HEK293T (cell line): Measurements from ENCODE around the gene PTGES.

Experiments used
- ARNT ChIP-seq: fragments of 450-650 bp; IDR thresholded peaks from 2 replicates; pipeline ENCODE4 v1.6.1; 2017; ENCODE audit warnings: mild to moderate bottlenecking
- BHLHE40 ChIP-seq: fragments of 450-650 bp; IDR thresholded peaks from 2 replicates; pipeline ENCODE4 v1.6.1; 2016; ENCODE audit warnings: mild to moderate bottlenecking, moderate library complexity, borderline replicate concordance
- ELF4 ChIP-seq: fragments of 450-650 bp; IDR thresholded peaks from 2 replicates; pipeline ENCODE4 v1.6.1; 2017; ENCODE audit warnings: antibody characterized with exemption
- FOXA1 ChIP-seq: fragments of 450-650 bp; IDR thresholded peaks from 2 replicates; pipeline ENCODE4 v1.6.1; 2016; ENCODE audit warnings: mild to moderate bottlenecking
- FOXM1 ChIP-seq: fragments of 450-650 bp; IDR thresholded peaks from 2 replicates; pipeline ENCODE4 v1.6.1; 2017; ENCODE audit warnings: mild to moderate bottlenecking, borderline replicate concordance
- L3MBTL2 ChIP-seq: fragments of 450-650 bp; conservative IDR thresholded peaks from 2 replicates; pipeline ENCODE4 v1.6.1; 2016; ENCODE audit warnings: mild to moderate bottlenecking
- NFRKB ChIP-seq: fragments of 450-650 bp; IDR thresholded peaks from 2 replicates; pipeline ENCODE4 v1.6.1; 2016; ENCODE audit warnings: mild to moderate bottlenecking, moderate library complexity
- TARDBP ChIP-seq: fragments of 450-650 bp; IDR thresholded peaks from 2 replicates; pipeline ENCODE4 v1.6.1; 2016
- ZNF384 ChIP-seq: fragments of 450-650 bp; IDR thresholded peaks from 2 replicates; pipeline ENCODE4 v1.6.1; 2016

- TF ChIP-seq FOXM1 (no peak), ELF4 (no peak), NFRKB (no peak), ARNT (no peak), ZNF384 (no peak), TARDBP (no peak), FOXA1 (no peak), L3MBTL2 (no peak), BHLHE40 (no peak)
Observed at GRCh38 chr9:129694243-129694646, 58.6 kb downstream of the PTGES start.
